Activated CD8-positive, alpha-beta memory T cell treated with anti-CD3 and anti-CD28 coated beads, Interleukin-2, amount 50 U/mL, for 48 hours (primary cell): Measurements from ENCODE around the gene TPD52L2.

Source experiments
- DNase-seq: peaks from one replicate; pipeline ENCODE4 v3.0.0-alpha.2; 2020

Gene TPD52L2

GRCh38 chr20:63937596-63937995, 72.5 kb downstream of the TPD52L2 start:
- no peak for DNase-seq

GRCh38 chr20:63939061-63939935, 74.2 kb downstream of the TPD52L2 start:
- DNase-seq: no peak

- DNase-seq: no peak
Measured at GRCh38 chr20:63940071-63940471, 75.0 kb downstream of the TPD52L2 start.

- no peak for DNase-seq
Measured at GRCh38 chr20:63940472-63941266, 75.6 kb downstream of the TPD52L2 start.
